Measurements from ENCODE around the gene CFAP53.

CFAP53 gene

GRCh38 chr18:50287441-50288347, 21.4 kb upstream of the CFAP53 start, which contains the start of gene CXXC1:
Gene CXXC1 (minus strand): TSS chr18:50287692. CDS start chr18:50287589, 103 bp downstream.
- H2BK12ac ChIP-seq (ENCODE audit: low read length in 2 of 2): peak within 1 kb of the TSS in 1 of 2 experiments; percentile 64
- H2BK120ac ChIP-seq (ENCODE audit: low read depth, low read length): no peak within 1 kb of the TSS
- no peak within 1 kb of the TSS for H2AK5ac ChIP-seq (ENCODE audit: low read length, severe bottlenecking)
- H2BK5ac ChIP-seq (ENCODE audit: low read depth, low read length, poor library complexity, severe bottlenecking): no peak within 1 kb of the TSS
- H3K4me2 ChIP-seq (ENCODE audit: low read length, poor library complexity, severe bottlenecking): peak within 1 kb of the TSS; percentile 83
- H3K18ac ChIP-seq (ENCODE audit: low read depth in 1 of 2, low read length in 2 of 2): peak within 1 kb of the TSS in 1 of 2 experiments; percentile 56
- peak within 1 kb of the TSS; percentile 63 for H4K8ac ChIP-seq (ENCODE audit: low read length)
- no peak within 1 kb of the TSS for H3K27ac ChIP-seq (ENCODE audit: low read length, poor library complexity, severe bottlenecking)
- H3K9ac ChIP-seq (ENCODE audit: low read length): peak within 1 kb of the TSS; percentile 92
- peak within 1 kb of the TSS in 1 of 2 experiments; percentile 94 for H3K23ac ChIP-seq (ENCODE audit: low read length in 2 of 2)
- H3K27me3 ChIP-seq (ENCODE audit: control insufficient read depth in 1 of 2, insufficient read depth in 1 of 2, low read length in 2 of 2): peaks cover 0 to 6% of the 10 kb centered on the region in 2 experiments
- WGBS: under 1% methylated on average over 75 of the region's 76 CpGs
- peaks cover 28 to 36% of the 10 kb centered on the region in 2 experiments for H3K36me3 ChIP-seq (ENCODE audit: control insufficient read depth in 1 of 2, insufficient read depth in 2 of 2, low read depth in 1 of 2, low read length in 2 of 2)
- no peak within 1 kb of the TSS for H2BK15ac ChIP-seq (ENCODE audit: low read depth, poor library complexity, severe bottlenecking)
- peaks cover 28% of the 10 kb centered on the region for H3K79me1 ChIP-seq (replicated peaks; ENCODE audit: low read length, poor library complexity, severe bottlenecking)
- peak within 1 kb of the TSS; percentile 94 to 96 for H3K4me3 ChIP-seq (ENCODE audit: insufficient read depth in 1 of 2, low read depth in 1 of 2, low read length in 2 of 2)
- H3K4ac ChIP-seq (ENCODE audit: low read depth in 1 of 2, low read length in 2 of 2): peak within 1 kb of the TSS in 1 of 2 experiments; percentile 63
- DNase-seq: peak; percentile 99
- H4K91ac ChIP-seq (ENCODE audit: low read length): no peak within 1 kb of the TSS
- H3K9me3 ChIP-seq (ENCODE audit: control insufficient read depth, low read length): no peaks in the 10 kb centered on the region
- peaks cover 16% of the 10 kb centered on the region for H3K4me1 ChIP-seq (ENCODE audit: control insufficient read depth, insufficient read depth, low read depth, low read length)
- H2AFZ ChIP-seq (ENCODE audit: low read depth, low read length): peak within 1 kb of the TSS; percentile 95
- no peak within 1 kb of the TSS for H3K14ac ChIP-seq (ENCODE audit: low read length in 2 of 2)

- peak overlapping the region; percentile 92 for H3K9ac ChIP-seq (ENCODE audit: low read length)
- H3K4me1 ChIP-seq (ENCODE audit: control insufficient read depth, insufficient read depth, low read depth, low read length): peaks cover 23% of the 10 kb centered on the region
- peak overlapping the region; percentile 83 for H2AFZ ChIP-seq (ENCODE audit: low read depth, low read length)
- H3K79me1 ChIP-seq (replicated peaks; ENCODE audit: low read length, poor library complexity, severe bottlenecking): peaks cover 35% of the 10 kb centered on the region
- H3K27ac ChIP-seq (ENCODE audit: low read length, poor library complexity, severe bottlenecking): no peak overlapping the region
- H3K4me2 ChIP-seq (ENCODE audit: low read length, poor library complexity, severe bottlenecking): peak overlapping the region; percentile 83
- H3K36me3 ChIP-seq (ENCODE audit: control insufficient read depth in 1 of 2, insufficient read depth in 2 of 2, low read depth in 1 of 2, low read length in 2 of 2): peaks cover 33 to 42% of the 10 kb centered on the region in 2 experiments
- H3K9me3 ChIP-seq (ENCODE audit: control insufficient read depth, low read length): no peaks in the 10 kb centered on the region
- no peak for DNase-seq
- H2AK5ac ChIP-seq (ENCODE audit: low read length, severe bottlenecking): no peak overlapping the region
- H2BK5ac ChIP-seq (ENCODE audit: low read depth, low read length, poor library complexity, severe bottlenecking): no peak overlapping the region
- H2BK120ac ChIP-seq (ENCODE audit: low read depth, low read length): no peak overlapping the region
- peaks cover 0 to 6% of the 10 kb centered on the region in 2 experiments for H3K27me3 ChIP-seq (ENCODE audit: control insufficient read depth in 1 of 2, insufficient read depth in 1 of 2, low read length in 2 of 2)
- no peak overlapping the region for H4K91ac ChIP-seq (ENCODE audit: low read length)
- no peak overlapping the region for H2BK15ac ChIP-seq (ENCODE audit: low read depth, poor library complexity, severe bottlenecking)
- peak overlapping the region in 1 of 2 experiments; percentile 94 for H3K23ac ChIP-seq (ENCODE audit: low read length in 2 of 2)
- peak overlapping the region in 1 of 2 experiments; percentile 17 for H3K4ac ChIP-seq (ENCODE audit: low read depth in 1 of 2, low read length in 2 of 2)
- WGBS: under 1% methylated on average over 27 of the region's 27 CpGs
- H3K4me3 ChIP-seq (ENCODE audit: insufficient read depth in 1 of 2, low read depth in 1 of 2, low read length in 2 of 2): peak overlapping the region; percentile 94 to 96
- H3K14ac ChIP-seq (ENCODE audit: low read length in 2 of 2): no peak overlapping the region
- H3K18ac ChIP-seq (ENCODE audit: low read depth in 1 of 2, low read length in 2 of 2): no peak overlapping the region
- H2BK12ac ChIP-seq (ENCODE audit: low read length in 2 of 2): no peak overlapping the region
- H4K8ac ChIP-seq (ENCODE audit: low read length): no peak overlapping the region
Measured at GRCh38 chr18:50287028-50287440, 20.7 kb upstream of the CFAP53 start.

- H3K9ac ChIP-seq (ENCODE audit: low read length): peak overlapping the region; percentile 92
- H2BK120ac ChIP-seq (ENCODE audit: low read depth, low read length): no peak overlapping the region
- H3K14ac ChIP-seq (ENCODE audit: low read length in 2 of 2): no peak overlapping the region
- H3K79me1 ChIP-seq (replicated peaks; ENCODE audit: low read length, poor library complexity, severe bottlenecking): peaks cover 38% of the 10 kb centered on the region
- H3K36me3 ChIP-seq (ENCODE audit: control insufficient read depth in 1 of 2, insufficient read depth in 2 of 2, low read depth in 1 of 2, low read length in 2 of 2): peaks cover 33 to 45% of the 10 kb centered on the region in 2 experiments
- WGBS: 21% methylated on average over 23 of the region's 23 CpGs
- H4K8ac ChIP-seq (ENCODE audit: low read length): no peak overlapping the region
- no peak overlapping the region for H2AFZ ChIP-seq (ENCODE audit: low read depth, low read length)
- H2AK5ac ChIP-seq (ENCODE audit: low read length, severe bottlenecking): no peak overlapping the region
- H3K4me3 ChIP-seq (ENCODE audit: insufficient read depth in 1 of 2, low read depth in 1 of 2, low read length in 2 of 2): peak overlapping the region; percentile 94 to 96
- DNase-seq: peak; percentile 30
- H3K23ac ChIP-seq (ENCODE audit: low read length in 2 of 2): no peak overlapping the region
- no peak overlapping the region for H2BK12ac ChIP-seq (ENCODE audit: low read length in 2 of 2)
- H3K4me2 ChIP-seq (ENCODE audit: low read length, poor library complexity, severe bottlenecking): peak overlapping the region; percentile 83
- H2BK5ac ChIP-seq (ENCODE audit: low read depth, low read length, poor library complexity, severe bottlenecking): no peak overlapping the region
- H3K9me3 ChIP-seq (ENCODE audit: control insufficient read depth, low read length): no peaks in the 10 kb centered on the region
- no peak overlapping the region for H3K18ac ChIP-seq (ENCODE audit: low read depth in 1 of 2, low read length in 2 of 2)
- H4K91ac ChIP-seq (ENCODE audit: low read length): no peak overlapping the region
- H2BK15ac ChIP-seq (ENCODE audit: low read depth, poor library complexity, severe bottlenecking): no peak overlapping the region
- H3K27me3 ChIP-seq (ENCODE audit: control insufficient read depth in 1 of 2, insufficient read depth in 1 of 2, low read length in 2 of 2): peaks cover 0 to 6% of the 10 kb centered on the region in 2 experiments
- peaks cover 25% of the 10 kb centered on the region for H3K4me1 ChIP-seq (ENCODE audit: control insufficient read depth, insufficient read depth, low read depth, low read length)
- no peak overlapping the region for H3K4ac ChIP-seq (ENCODE audit: low read depth in 1 of 2, low read length in 2 of 2)
- H3K27ac ChIP-seq (ENCODE audit: low read length, poor library complexity, severe bottlenecking): no peak overlapping the region
Measured at GRCh38 chr18:50286391-50287027, 20.2 kb upstream of the CFAP53 start.

All from mesenchymal stem cell (in vitro differentiated cells and primary cell).